H1 (cell line): ENCODE data around the gene GUCY1A2. TPM values are rescaled to one million over a fixed set of nuclear protein-coding genes. Genes with fewer than 3 reads are reported as not detected.

Experiments used
- CTCF ChIA-PET: fragments of 300-600 bp; sonication (Branson Sonifier 250); formaldehyde crosslinking; loops from one replicate; lab custom pipeline; 2021; ENCODE audit not compliant: partially characterized antibody; lab: Charles Lee
- POLR2A ChIA-PET: fragments of 300-600 bp; sonication (Branson Sonifier 250); formaldehyde crosslinking; loops from one replicate; lab custom pipeline; 2021; ENCODE audit warnings: inconsistent platforms; ENCODE audit not compliant: partially characterized antibody; lab: Charles Lee
- DNase-seq, 2 experiments: peaks; one replicate each; pipeline versions ENCODE4 v3.0.0 to v3.0.0-alpha.2; 2010 to 2022; ENCODE audit warnings: low spot score in 2 of 2, low read depth in 1 of 2, mixed read lengths in 1 of 2
- FAIRE-seq: peaks from 2 replicates; lab custom pipeline; 2011; peaks lifted over from hg19 to GRCh38; lab: Jason Lieb, UNC
- H2AFZ ChIP-seq: 2 replicates; pipeline ENCODE4 v1.8.1; 2012; ENCODE audit warnings: low read length, inconsistent platforms
- H2AK5ac ChIP-seq: 2 replicates; pipeline ENCODE4 v1.6.1; 2013; ENCODE audit warnings: low read depth, low read length
- H2BK120ac ChIP-seq: replicated peaks from 2 replicates; pipeline ENCODE3; 2013; ENCODE audit warnings: low read depth, low read length, inconsistent platforms
- H2BK12ac ChIP-seq: 2 replicates; pipeline ENCODE4 v1.6.1; 2013; ENCODE audit warnings: low read depth, low read length
- H2BK15ac ChIP-seq: 2 replicates; pipeline ENCODE4 v1.6.1; 2013; ENCODE audit warnings: low read length
- H2BK20ac ChIP-seq: 2 replicates; pipeline ENCODE4 v1.6.1; 2013; ENCODE audit warnings: low read length
- H2BK5ac ChIP-seq: 2 replicates; pipeline ENCODE4 v1.6.1; 2013; ENCODE audit warnings: low read depth, low read length
- H3K14ac ChIP-seq: 2 replicates; pipeline ENCODE4 v1.6.1; 2013; ENCODE audit warnings: inconsistent platforms; ENCODE audit not compliant: insufficient read length
- H3K18ac ChIP-seq: 2 replicates; pipeline ENCODE4 v1.6.1; 2013; ENCODE audit warnings: low read length; ENCODE audit errors: extremely low read depth
- H3K23ac ChIP-seq: 2 replicates; pipeline ENCODE4 v1.6.1; 2013; ENCODE audit warnings: inconsistent platforms; ENCODE audit not compliant: insufficient read length
- H3K23me2 ChIP-seq: 2 replicates; pipeline ENCODE4 v1.6.1; 2013; ENCODE audit warnings: low read depth, low read length
- H3K27ac ChIP-seq: 2 replicates; pipeline ENCODE4 v1.6.1; 2011; ENCODE audit warnings: low read depth, low read length, inconsistent platforms
- H3K27me3 ChIP-seq, 4 experiments: replicated peaks in 1 of 4; 1 replicate in 1 of 4; 2 replicates in 3 of 4; pipeline versions ENCODE4 v1.6.1 to v1.8.1; 2011 to 2013; ENCODE audit warnings: low read length in 3 of 4, mild to moderate bottlenecking in 3 of 4, inconsistent platforms in 2 of 4, mixed read lengths in 2 of 4, moderate library complexity in 1 of 4; ENCODE audit not compliant: control insufficient read depth in 3 of 4, insufficient read depth in 3 of 4; ENCODE audit errors: extremely low read depth in 1 of 4
- H3K36me3 ChIP-seq, 4 experiments: 2 replicates each; pipeline versions ENCODE4 v1.6.1 to v1.8.1; 2011 to 2013; ENCODE audit warnings: mild to moderate bottlenecking in 4 of 4, low read length in 3 of 4, moderate library complexity in 2 of 4, control low read depth in 1 of 4, inconsistent platforms in 1 of 4; ENCODE audit not compliant: insufficient read depth in 4 of 4, control insufficient read depth in 2 of 4
- H3K4ac ChIP-seq: replicated peaks from 2 replicates; pipeline ENCODE3; 2013; ENCODE audit warnings: low read length, low read depth, mixed read lengths, inconsistent platforms; ENCODE audit not compliant: insufficient read length
- H3K4me1 ChIP-seq, 4 experiments: replicated peaks in 1 of 4; 1 replicate in 1 of 4; 2 replicates in 3 of 4; pipeline versions ENCODE4 v1.6.1 to v1.8.1; 2011 to 2013; ENCODE audit warnings: low read length in 3 of 4, inconsistent platforms in 2 of 4, mixed read lengths in 1 of 4; ENCODE audit not compliant: insufficient read depth in 4 of 4, control insufficient read depth in 3 of 4
- H3K4me2 ChIP-seq, 2 experiments: 2 replicates each; pipeline versions ENCODE4 v1.6.1 to v1.8.1; 2011 to 2013; ENCODE audit warnings: low read depth in 2 of 2, low read length in 2 of 2, control low read depth in 1 of 2, inconsistent platforms in 1 of 2, mild to moderate bottlenecking in 1 of 2; ENCODE audit not compliant: insufficient read depth in 1 of 2
- H3K4me3 ChIP-seq, 4 experiments: fragments of 200-600, 300-600 bp in 1 of 4; sonication (generic), shearing (Covaris generic), sonication (Bioruptor Twin) in 1 of 4; 2 replicates each; pipeline versions ENCODE4 v1.5.1 to v1.8.1; 2011 to 2016; ENCODE audit warnings: low read length in 4 of 4, low read depth in 3 of 4, control low read depth in 2 of 4, inconsistent platforms in 2 of 4, mild to moderate bottlenecking in 2 of 4, mixed read lengths in 1 of 4, moderate library complexity in 1 of 4; ENCODE audit not compliant: insufficient read depth in 2 of 4; ENCODE audit errors: extremely low read depth in 1 of 4
- H3K56ac ChIP-seq: replicated peaks from 2 replicates; pipeline ENCODE3; 2013; ENCODE audit warnings: low read depth, mild to moderate bottlenecking, mixed read lengths, low read length, inconsistent platforms; ENCODE audit not compliant: insufficient read length
- H3K79me1 ChIP-seq: 2 replicates; pipeline ENCODE4 v1.6.1; 2013; ENCODE audit warnings: low read depth, low read length, control low read depth
- H3K79me2 ChIP-seq, 2 experiments: 2 replicates each; pipeline versions ENCODE4 v1.6.1 to v1.8.1; 2012 to 2013; ENCODE audit warnings: low read length in 2 of 2, mild to moderate bottlenecking in 2 of 2, inconsistent platforms in 1 of 2; ENCODE audit not compliant: insufficient read depth in 2 of 2, control insufficient read depth in 1 of 2
- H3K9ac ChIP-seq, 4 experiments: replicated peaks in 1 of 4; 1 replicate in 1 of 4; 2 replicates in 3 of 4; pipeline versions ENCODE4 v1.6.1 to v1.8.1; 2011 to 2013; ENCODE audit warnings: low read depth in 3 of 4, low read length in 3 of 4, control low read depth in 2 of 4, mild to moderate bottlenecking in 2 of 4, moderate library complexity in 2 of 4, inconsistent platforms in 1 of 4; ENCODE audit errors: extremely low read depth in 1 of 4
- H3K9me3 ChIP-seq, 2 experiments: 2 replicates each; pipeline versions ENCODE4 v1.6.1 to v1.8.1; 2012 to 2013; ENCODE audit warnings: mild to moderate bottlenecking in 2 of 2, moderate library complexity in 2 of 2, control low read depth in 1 of 2, inconsistent platforms in 1 of 2, low read depth in 1 of 2, low read length in 1 of 2, mixed read lengths in 1 of 2; ENCODE audit not compliant: insufficient read depth in 2 of 2
- H4K20me1 ChIP-seq, 2 experiments: replicated peaks in 1 of 2; 2 replicates each; pipeline versions ENCODE3 to v1.8.1; 2011 to 2013; ENCODE audit warnings: inconsistent platforms in 2 of 2, low read length in 2 of 2, mild to moderate bottlenecking in 1 of 2; ENCODE audit not compliant: insufficient read depth in 2 of 2, control insufficient read depth in 1 of 2
- H4K5ac ChIP-seq: 2 replicates; pipeline ENCODE4 v1.6.1; 2013; ENCODE audit warnings: low read length, low read depth, mixed read lengths, inconsistent platforms; ENCODE audit not compliant: insufficient read length
- H4K8ac ChIP-seq: 2 replicates; pipeline ENCODE4 v1.8.0; 2013; ENCODE audit warnings: mild to moderate bottlenecking, moderate library complexity, low read length, inconsistent platforms; ENCODE audit not compliant: insufficient read depth; ENCODE audit errors: extremely low read depth
- H4K91ac ChIP-seq: replicated peaks from 2 replicates; pipeline ENCODE3; 2013; ENCODE audit warnings: low read length, mixed read lengths, inconsistent platforms; ENCODE audit not compliant: insufficient read length
- ASH2L ChIP-seq: fragments of 200-600, 300-600 bp; sonication (generic); IDR thresholded peaks from one replicate; pipeline ENCODE4 v1.7.1; 2017; ENCODE audit warnings: low read length
- CREB1 ChIP-seq: IDR thresholded peaks from 2 replicates; pipeline ENCODE4 v1.6.1; 2012; ENCODE audit warnings: inconsistent platforms
- CTBP2 ChIP-seq: IDR thresholded peaks from 2 replicates; pipeline ENCODE4 v1.7.0; 2011; ENCODE audit warnings: borderline replicate concordance, mild to moderate bottlenecking, moderate library complexity, mixed read lengths, low read length; ENCODE audit not compliant: insufficient read depth, insufficient read length
- EP300 ChIP-seq, 2 experiments: IDR thresholded peaks; 1 replicate in 1 of 2; 2 replicates in 1 of 2; pipeline ENCODE4 v1.6.1; 2011 to 2012; ENCODE audit warnings: low read depth in 2 of 2, low read length in 2 of 2, mild to moderate bottlenecking in 2 of 2, borderline replicate concordance in 1 of 2, inconsistent platforms in 1 of 2, moderate library complexity in 1 of 2
- FOSL1 ChIP-seq: IDR thresholded peaks from 2 replicates; pipeline ENCODE4 v1.6.1; 2011; ENCODE audit warnings: mild to moderate bottlenecking, low read depth, low read length, moderate library complexity; ENCODE audit not compliant: insufficient read depth
- HDAC2 ChIP-seq, 2 experiments: fragments of 300-600 bp in 1 of 2; sonication (generic) in 1 of 2; IDR thresholded peaks; 2 replicates each; pipeline ENCODE4 v1.6.1; 2011 to 2012; ENCODE audit warnings: low read depth in 2 of 2, low read length in 2 of 2, mild to moderate bottlenecking in 2 of 2, moderate library complexity in 2 of 2, borderline replicate concordance in 1 of 2, inconsistent platforms in 1 of 2
- JUN ChIP-seq: IDR thresholded peaks from 2 replicates; pipeline ENCODE4 v1.6.1; 2011; ENCODE audit warnings: low read depth, mild to moderate bottlenecking, improper control_type of control experiment, low read length
- RXRA ChIP-seq: IDR thresholded peaks from 2 replicates; pipeline ENCODE4 v1.6.1; 2011; ENCODE audit warnings: low read depth, mild to moderate bottlenecking, low read length, moderate library complexity; ENCODE audit not compliant: insufficient read depth
- TAF1 ChIP-seq: IDR thresholded peaks from 2 replicates; pipeline ENCODE4 v1.6.1; 2011; ENCODE audit warnings: mild to moderate bottlenecking, low read depth, low read length
- WGBS, 2 experiments: shearing (Covaris generic) in 1 of 2; methylation state at CpG; one replicate each; pipeline versions ENCODE4 v1.1.6 to v1.1.7; 2013 to 2015; ENCODE audit warnings: low lambda C conversion rate in 2 of 2, mixed read lengths in 2 of 2, inconsistent platforms in 1 of 2, low coverage in 1 of 2, missing lambda C conversion rate in 1 of 2; ENCODE audit not compliant: insufficient replicate concordance in 2 of 2, insufficient coverage in 1 of 2, insufficient read length in 1 of 2; ENCODE audit errors: extremely low coverage in 1 of 2, missing lambda C conversion rate in 1 of 2; 5-methylcytosine and 5-hydroxymethylcytosine counted together
- polyA plus RNA-seq, 7 experiments: library from polyadenylated mRNA; depleted of rRNA in 3 of 7; stranded (reverse) in 5 of 7; unstranded in 2 of 7; fragments of >200 nt in 5 of 7; fragments of 200-250 nt in 2 of 7; gene quantifications; 1 replicate in 5 of 7; 2 replicates in 1 of 7; 4 replicates in 1 of 7; pipeline versions ENCODE4 v1.2.1 to v1.2.3, GENCODE V29; 2011 to 2013; ENCODE audit warnings: missing spikeins in 2 of 7, mixed read lengths in 2 of 7
- total RNA-seq: library from RNA; stranded (reverse); fragmentation: NEBNext Ultra II Directional; extraction: Animal tissue kit (Norgen Biotek cat#: 25700); gene quantifications from 2 replicates; pipeline ENCODE4 v1.2.1, GENCODE V29; 2021

Gene GUCY1A2
- total and polyA plus RNA-seq, 2 of the 8 experiments (the other 6 are each of a cell fraction or from before 2014, with no cell fraction given) = 0.11 to 1.9 TPM

DNA sequence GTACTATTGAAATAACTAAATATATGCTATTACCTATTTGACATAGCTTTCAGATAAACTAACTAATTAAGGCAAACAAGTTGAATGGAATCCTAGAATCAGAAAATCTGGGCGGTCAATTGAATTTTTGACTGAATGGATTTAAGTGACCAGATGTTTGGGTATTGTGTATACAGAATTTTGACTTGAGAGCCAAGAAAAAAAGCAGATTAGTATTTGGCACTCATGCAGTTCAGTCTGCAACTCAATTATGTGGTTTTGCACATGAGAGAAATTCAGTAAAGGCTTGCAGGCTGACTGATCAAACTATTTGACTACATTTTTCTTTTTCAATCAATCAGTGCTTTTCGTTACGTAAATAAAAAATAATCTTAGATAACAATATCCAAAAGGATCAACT, 254.8 kb downstream of the GUCY1A2 start:
- Histone ChIP-seq H3K79me1 (no peaks in the 10 kb centered on the region), H3K79me2 (no peaks in the 10 kb centered on the region), H3K27me3 (no peaks in the 10 kb centered on the region), H2BK120ac (no peak overlapping the region), H3K56ac (no peak overlapping the region), H3K4ac (no peak overlapping the region), H3K18ac (no peak overlapping the region), H2BK15ac (no peak overlapping the region), H3K4me1 (no peaks in the 10 kb centered on the region), H3K9me3 (no peaks in the 10 kb centered on the region), H3K9ac (no peak overlapping the region), H2BK20ac (no peak overlapping the region), H2BK12ac (no peak overlapping the region), H3K4me3 (no peak overlapping the region), H3K23me2 (no peaks in the 10 kb centered on the region; the same call in 1 of the 2 replicates), H2BK5ac (no peak overlapping the region), H4K20me1 (no peaks in the 10 kb centered on the region), H2AFZ (no peak overlapping the region), H2AK5ac (no peak overlapping the region), H3K4me2 (no peak overlapping the region), H3K14ac (no peak overlapping the region), H4K8ac (no peak overlapping the region), H3K23ac (no peak overlapping the region), H4K91ac (no peak overlapping the region), H4K5ac (no peak overlapping the region), H3K36me3 (no peaks in the 10 kb centered on the region), H3K27ac (no peak overlapping the region)
- no peak for FAIRE-seq
- ChIA-PET CTCF (no interaction called here), POLR2A (no interaction called here)
- WGBS, 2 experiments = 89% methylated on average over 3 of the region's 3 CpGs; no CpG with 5 or more reads in 1 of the 2 experiments
- DNase-seq = no peak
- TF ChIP-seq TAF1 (no peak), CTBP2 (no peak), ASH2L (no peak), CREB1 (no peak), RXRA (no peak), HDAC2 (IDR thresholded peaks at IDR 0.05; ENCODE audit: borderline replicate concordance in 1 of 2, low read depth in 2 of 2, low read length in 2 of 2) (no peak), JUN (no peak), EP300 (IDR thresholded peaks at IDR 0.05; ENCODE audit: borderline replicate concordance in 1 of 2, low read depth in 2 of 2, low read length in 2 of 2) (no peak), FOSL1 (no peak)
